Activated CD4-positive, CD25-positive, alpha-beta regulatory T cell treated with anti-CD3 and anti-CD28 coated beads, Interleukin-2, amount 50 U/mL, for 16 hours (primary cell): ENCODE data around the gene CCL23.
"Not testable (repeated sequence)": the region's sequence is repeated elsewhere in the genome, so short reads cannot be mapped to it uniquely, and the experiment has no call there.

Experiments used
- DNase-seq: peaks from one replicate; pipeline ENCODE4 v3.0.0-alpha.2; 2020; ENCODE audit warnings: low read depth, low spot score

Gene CCL23

DNA sequence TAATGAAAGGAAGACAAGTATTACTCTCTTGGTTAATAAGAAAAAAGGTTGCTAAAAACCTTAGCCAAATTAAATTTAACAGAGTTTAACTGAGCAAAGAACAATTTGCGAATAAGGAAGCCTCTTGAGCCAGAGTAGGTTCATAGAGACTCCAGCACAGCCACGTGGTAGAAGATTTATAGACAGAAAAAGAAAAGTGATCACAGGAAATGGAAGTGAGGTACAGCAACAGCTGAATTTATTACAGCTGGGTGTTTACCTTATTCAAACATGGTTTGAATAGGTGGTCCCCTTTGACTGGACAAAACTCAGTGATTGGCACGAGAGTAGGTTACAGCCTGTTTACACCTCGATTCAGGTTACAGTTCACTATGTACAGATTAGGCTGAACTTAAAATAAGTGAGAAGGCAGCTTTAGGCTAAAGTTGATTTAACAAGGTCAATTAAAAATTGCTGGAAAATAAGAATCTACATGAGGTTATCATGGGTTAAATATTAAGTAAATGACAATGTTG lies 13.1 kb downstream of the CCL23 start:
- DNase-seq, result no peak

DNA sequence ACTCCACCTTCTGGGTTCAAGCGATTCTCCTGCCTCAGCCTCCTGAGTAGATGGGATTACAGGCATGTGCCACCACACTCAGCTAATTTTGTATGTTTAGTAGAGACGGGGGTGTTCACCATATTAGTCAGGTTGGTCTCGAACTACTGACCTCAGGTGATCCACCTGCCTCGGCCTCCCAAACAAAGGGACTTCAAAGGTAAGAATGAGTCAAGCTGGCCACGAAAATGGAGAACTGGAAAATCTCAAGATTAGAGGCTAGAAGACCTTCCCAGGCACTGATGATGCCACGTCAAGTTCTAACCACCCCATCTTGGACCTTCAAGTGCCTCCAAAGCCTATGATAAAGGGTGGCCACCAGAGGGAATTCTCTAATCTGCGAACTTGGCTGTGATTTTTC lies 15.1 kb downstream of the CCL23 start:
- no peak for DNase-seq

DNA sequence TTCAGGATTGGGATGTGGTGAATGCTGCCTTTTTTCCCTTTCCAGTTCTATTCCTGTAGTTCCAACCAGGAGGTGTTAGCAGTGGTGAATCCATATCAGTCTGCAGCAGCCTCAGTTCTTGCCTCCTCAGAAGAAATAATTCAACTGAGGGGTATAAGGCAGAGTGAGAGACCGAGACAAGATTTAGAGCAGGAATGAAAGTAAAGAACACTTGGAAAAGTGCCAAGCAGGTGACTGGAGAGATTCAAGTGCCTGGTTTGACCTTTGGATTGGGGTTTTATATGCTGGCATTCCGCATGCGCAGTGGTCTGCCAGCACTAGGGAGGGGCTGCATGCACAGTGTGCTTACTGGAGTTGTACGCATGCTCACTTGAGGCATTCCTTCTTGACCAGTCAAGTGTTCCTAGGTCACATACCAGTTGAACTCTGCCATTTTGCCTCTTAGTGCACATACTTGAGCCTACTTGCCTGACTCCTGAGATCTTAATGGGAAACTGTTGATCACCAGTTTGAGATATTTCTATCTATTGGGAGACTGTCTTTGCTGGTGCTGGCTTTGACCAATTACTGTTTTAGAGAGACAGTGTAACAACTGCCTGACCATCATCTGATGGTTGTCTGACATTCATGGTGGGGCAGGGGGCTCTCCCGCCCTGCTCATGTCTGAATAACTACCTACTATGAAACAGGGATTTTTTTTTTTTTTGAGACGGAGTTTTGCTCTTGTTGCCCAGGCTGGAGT lies 15.7 kb downstream of the CCL23 start:
- no peak for DNase-seq

DNA sequence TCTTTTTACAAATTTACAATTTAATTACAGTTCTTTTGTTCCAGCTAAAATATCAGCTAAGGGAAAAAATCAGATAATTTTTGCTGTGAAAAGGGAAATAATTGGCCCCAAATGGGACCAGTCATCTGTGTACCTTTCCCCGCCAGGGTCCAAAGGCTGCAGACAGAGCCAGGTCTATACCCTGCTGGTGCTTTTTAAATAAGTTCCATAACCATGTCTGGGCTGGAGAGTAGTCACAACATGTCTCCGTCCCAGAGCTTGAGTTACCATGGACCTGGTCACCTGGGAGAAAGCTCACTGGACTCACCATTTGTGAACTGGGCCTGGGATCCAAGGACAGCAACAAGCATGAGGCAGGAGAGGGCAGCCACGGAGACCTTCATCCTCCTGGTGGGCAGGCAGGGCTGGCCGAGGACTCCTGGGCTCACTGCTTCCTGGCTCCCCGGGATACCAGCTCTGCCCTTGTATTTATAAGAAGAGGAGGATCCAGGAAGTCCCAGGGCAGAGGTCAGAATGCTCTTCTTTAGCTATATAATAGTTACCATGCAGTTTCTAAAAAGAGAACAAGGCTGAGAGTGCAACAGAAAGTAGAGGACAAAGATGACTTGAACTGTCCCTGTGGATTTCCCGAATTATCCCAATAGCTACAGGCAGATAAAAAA lies 16.5 kb downstream of the CCL23 start, which contains the start of gene CCL15:
TSS of gene CCL15 (minus strand) at position 444 of the 662 bp plus-strand sequence. CDS start at position 383, 61 bp downstream.
- DNase-seq, result no peak

DNA sequence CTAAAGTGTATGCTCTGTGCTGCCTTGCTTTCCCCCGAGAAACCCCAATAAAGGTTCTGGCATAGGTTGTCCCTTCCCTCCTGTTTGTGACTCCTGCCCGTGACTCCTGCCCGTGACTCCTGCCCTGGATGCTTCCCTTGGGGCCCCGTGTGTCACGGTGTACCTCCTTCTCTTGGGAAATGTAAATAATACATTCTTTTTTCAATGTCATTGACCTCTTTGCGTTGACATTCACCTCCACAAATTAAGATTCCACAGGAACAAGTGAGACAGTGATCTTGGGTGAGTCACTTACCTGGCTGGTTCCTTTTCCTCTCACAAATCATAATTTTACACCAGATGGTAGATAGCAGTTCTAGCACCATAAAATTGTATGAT lies 17.1 kb downstream of the CCL23 start:
- no peak for DNase-seq

DNA sequence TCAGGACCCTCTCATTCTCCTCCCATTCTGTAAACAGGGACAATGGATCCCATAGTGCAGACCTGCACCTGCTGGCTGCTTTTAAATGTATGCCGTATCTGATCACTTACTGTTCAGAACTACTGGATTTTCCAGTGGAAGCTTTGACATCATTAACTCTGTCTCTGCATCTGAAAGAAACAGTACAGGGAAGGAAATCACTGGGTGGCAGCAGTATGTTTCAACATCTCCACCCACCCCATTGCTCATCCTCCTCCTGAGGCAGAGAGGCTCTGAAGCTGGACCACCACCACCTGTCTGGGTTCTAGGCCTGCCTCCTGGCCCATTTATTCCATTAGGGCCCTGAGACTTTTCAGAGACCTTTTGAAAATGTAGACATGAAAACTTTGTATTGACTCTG lies 19.0 kb downstream of the CCL23 start:
- DNase-seq, result no peak

DNA sequence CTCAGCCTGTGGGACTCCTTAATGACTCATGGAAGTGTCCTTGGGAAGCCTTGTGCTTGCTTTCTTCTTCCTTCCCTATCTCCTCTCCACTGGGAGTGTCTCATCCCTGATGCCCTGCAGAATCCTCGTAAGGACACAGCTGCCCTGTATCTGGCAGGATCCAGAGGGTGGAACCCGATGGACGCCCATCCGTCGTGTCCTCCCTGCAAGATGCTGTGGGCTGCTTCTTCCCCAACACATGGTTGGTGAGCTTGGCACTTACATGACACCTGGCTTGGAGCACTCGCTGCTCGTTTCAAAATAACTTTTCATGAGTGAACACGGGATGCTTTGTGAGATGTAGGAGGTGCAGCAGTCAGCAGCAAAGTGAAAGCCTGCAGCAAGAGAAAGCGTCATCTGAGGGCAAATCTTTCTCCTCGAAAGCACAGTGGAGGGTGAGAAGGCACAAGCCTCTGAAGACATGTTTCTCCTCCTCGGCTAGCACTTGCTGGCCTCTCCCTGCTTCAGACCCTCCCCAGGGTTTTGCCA lies 19.7 kb downstream of the CCL23 start:
- no peak for DNase-seq

DNA sequence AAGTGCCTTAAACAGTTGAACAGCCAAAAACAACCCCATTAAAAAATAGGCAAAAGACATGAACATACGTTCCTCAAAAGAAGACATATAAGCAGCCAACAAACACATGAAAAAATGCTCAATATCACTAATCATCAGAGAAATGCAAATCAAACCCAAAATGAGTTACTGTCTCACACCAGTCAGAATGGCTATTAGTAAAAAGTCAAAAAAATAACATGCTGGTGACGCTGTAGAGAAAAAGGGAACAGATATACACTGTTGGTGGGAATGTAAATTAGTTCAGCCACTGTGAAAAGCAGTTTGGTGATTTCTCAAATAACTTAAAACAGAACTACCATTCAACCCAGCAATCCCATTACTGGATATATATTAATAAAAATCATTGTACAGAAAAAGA lies 22.4 kb downstream of the CCL23 start:
- not testable (repeated sequence) for DNase-seq

DNA sequence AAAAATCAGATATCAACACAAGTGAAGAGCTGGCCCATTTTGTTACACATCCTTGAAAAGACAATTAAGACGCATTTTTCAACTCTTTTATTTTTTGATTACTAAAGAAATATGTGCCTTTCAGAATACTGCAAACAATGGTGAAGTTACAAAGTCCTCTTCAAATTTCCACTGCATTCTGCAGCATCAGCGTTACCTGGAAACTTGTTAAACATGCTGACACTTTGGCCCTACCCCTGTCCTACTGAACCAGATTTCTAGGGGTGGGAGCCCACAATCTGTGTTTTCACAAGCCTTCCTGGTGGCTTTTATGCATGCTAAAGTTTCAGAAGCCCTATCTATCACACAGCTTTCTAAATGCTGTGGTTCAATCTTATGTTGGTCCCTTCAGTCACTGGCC lies 26.7 kb downstream of the CCL23 start:
- DNase-seq, result no peak

DNA sequence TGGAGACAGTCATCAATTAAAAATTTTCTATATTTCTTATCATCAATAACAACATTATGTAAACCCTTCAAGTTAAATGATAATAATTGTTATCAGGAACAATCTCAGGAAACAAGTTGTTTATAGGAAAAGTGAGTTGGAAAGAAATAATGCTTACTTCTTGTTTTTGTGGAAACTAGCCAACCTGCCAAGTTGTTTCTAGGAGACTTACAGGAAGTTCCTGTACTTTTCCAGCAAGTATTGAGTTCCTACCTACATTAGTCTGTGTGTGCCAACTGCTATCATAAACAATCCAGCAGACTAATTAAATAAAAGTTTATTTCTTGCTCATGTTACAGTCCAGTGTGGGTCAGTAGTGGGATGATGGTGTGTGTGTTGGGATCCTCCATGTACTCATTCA lies 29.6 kb downstream of the CCL23 start:
- no peak for DNase-seq

DNA sequence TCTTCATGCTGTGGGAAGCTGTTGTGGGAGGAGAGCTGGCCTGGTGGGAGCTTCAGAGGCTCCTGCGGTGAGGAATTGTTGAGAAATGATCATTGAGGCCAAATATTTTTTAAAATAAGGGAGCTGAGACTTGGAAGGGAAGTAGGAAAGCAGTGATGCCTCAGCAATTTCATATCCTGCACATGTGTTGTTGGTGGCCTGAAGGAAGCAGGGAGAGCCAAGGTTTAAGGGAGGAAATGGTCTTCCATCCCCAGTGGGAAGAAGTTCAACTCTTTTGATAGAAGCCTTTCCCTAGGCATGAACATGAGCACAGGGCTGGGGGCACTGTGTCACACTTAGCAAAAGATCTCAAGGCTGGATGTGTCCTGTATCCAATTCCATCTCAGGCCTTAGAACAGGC lies 31.1 kb downstream of the CCL23 start, which contains the start of gene CCL14:
TSS of gene CCL14 (minus strand) at position 87 of the 400 bp plus-strand sequence. CDS start at position 7, 80 bp downstream.
- no peak for DNase-seq

DNA sequence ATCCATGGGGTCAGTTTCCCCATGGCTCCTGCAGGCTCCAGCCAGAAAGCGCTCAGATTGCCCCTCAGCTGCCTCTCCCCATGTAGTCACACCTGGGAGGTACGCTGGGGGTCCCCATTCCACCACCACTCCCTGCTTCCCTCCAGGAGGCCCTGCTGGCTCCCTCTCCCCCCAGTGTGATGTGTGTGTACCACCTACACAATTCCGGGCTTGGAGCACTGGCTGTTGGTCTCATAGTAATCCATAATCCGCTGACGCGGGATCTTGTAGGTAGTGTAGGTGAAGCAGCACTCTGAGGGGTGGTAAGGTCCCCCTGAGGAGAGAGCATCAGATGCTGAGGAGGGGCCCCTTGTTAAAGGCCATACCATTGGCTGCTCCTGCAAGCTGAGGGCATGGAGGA lies 33.6 kb downstream of the CCL23 start:
- DNase-seq, result no peak

DNA sequence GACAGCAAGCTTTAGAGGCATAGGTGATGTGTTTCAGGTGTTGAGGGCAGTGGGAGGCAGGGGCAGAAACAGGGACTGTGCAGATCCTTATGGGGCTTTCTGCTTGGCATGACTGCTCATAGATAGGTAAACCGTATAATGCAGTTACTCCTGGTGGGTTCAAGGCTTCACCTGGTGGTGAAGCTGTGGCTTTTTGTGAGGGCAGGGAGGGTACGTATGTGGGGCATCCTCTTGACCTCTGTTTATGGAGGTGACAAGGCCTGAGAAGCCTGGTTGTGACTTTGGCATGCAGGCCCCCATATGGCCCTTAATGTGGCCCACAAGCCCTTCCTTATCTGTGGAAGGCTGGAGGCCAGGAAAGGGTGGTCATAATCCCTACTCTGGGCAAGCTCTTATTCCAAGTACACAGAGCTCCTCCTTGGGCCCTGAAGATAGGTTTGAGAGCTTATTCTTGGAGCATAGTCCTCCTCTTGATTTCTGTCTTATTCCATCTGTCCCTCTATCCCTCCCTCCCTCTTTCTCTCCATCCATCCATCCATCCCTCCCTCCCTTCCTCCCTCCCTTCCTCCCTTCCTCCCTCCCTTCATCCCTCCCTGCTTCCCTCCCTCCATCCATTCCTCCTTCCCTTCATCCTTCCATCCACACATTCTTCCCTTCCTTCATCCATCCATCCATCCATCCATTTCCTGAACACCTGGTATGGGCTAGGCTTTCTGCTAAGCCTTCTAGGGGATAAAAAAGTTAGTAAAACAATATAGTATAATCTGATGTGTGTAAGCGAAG lies 35.2 kb downstream of the CCL23 start:
- DNase-seq, result no peak

DNA sequence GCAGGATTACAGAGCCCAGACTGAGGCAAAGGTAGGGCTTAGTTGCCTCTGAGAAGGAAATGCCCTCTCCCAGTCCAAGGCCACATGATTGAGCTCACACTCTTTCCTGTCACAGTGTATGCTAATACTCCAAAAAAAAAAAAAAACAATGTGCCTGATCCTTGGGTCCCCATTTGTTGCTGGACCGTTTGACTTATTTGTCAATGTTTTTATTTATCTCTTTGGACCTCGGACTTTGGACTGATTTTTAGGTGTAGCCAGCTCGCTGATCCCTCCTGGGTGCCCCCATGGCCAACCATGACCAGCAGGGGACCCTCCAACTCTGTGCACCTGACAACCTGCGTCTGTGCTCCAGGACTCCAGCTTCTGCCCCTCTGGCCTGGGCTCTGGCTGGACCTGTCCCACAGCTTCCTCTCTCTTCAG lies 35.9 kb downstream of the CCL23 start:
- no peak for DNase-seq

DNA sequence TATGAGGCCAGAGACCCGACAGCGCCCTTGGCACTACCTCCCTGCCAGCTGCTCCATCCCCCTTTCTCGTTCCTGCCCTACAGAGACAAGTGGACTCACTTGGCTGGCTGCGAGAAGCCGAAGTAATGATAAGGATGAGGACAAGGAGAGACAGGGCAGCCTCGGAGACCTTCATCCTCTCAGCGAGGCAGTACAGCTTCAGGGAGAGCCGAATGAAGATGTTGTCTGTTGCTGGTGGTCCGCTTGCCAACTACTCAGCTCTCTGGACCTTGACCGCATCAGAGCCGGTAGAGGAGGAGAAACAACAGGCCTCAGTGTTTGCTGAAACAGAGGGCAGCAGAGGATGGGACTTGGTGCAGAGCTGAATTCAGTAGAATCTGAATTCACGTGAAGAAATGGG lies 36.5 kb downstream of the CCL23 start, which contains the start of gene CCL16:
TSS of gene CCL16 (minus strand) at position 252 of the 400 bp plus-strand sequence. CDS start at position 175, 77 bp downstream.
- DNase-seq, result no peak

DNA sequence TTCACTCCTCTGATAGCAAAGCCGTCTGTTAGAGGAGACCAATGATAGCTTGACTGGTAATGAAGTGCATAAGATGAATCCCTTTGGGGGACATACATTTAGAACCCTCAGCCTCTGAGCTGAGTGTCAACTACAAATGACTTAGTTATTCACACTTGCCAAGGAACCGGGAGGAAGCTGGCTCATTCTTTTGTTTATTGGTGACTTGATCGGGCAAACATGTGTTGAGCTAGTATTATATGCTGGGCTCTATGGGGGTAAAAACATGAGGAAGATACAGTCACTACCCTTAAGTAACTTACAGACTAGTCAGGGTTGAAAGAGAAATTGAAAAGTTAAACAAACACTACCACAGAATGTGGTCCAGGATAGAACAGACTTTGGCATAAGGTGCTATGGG lies 39.4 kb downstream of the CCL23 start:
- no peak for DNase-seq

DNA sequence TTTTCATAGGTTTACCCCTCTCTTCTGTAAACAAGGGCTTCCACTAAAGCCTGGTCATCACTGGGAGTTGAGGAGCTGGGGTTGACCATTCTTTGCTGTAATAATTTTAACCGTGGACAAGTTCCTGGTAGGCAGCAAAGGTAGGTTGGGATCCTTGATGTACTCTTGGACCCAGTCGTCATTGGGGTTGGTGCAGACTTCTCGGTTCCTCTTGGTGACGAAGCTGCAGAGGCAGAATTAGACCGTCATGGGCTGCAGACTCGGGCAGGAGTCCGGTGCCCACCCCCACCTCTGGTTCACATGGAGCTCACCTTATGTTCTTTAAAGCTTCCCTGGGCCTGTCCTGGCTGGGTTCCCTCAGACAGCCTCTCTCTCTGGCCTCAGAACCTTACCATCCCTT lies 40.3 kb downstream of the CCL23 start:
- DNase-seq, result no peak

DNA sequence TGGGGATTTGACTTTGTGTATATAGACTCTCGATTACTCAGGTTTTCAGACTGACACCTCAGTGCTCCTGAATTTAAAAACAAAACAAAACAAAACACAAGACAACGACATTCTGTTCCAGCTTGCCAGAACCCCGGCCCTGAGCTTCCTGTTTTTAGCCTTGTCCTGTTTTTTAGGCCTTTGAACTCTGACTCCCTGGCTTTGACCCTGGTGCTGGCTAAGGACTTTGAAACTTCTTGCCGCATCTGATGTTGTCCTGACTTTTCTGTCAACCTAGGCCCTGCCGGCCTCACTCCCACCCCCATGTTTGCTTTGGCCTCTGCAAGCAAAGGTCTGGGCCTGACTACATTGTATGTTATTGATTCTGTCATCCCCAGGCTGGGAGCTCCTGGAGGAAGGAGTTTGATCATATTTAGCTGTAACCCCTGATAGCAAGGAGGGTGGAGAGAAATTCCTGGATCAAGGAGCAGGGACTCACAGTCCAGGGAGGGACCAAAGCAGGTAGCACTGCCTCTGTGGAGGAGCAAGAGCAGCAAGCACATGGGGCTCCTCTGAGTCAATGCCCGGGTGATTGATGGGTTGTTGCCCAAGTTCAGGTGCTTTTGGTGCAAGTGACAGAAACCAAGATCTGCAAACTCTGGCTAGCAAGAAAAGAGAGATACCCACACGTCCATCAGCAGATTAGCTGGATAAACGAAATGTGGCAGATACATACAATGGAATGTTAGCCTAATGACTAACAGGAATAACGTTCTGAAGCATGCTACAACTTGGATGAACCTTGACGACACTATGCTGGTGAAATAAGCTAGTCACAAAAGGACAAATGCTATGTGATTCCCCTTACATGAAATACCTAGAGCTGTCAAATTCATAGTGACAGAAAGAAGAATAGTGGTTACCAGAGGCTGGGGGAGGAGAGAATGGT lies 44.2 kb downstream of the CCL23 start:
- no peak for DNase-seq

DNA sequence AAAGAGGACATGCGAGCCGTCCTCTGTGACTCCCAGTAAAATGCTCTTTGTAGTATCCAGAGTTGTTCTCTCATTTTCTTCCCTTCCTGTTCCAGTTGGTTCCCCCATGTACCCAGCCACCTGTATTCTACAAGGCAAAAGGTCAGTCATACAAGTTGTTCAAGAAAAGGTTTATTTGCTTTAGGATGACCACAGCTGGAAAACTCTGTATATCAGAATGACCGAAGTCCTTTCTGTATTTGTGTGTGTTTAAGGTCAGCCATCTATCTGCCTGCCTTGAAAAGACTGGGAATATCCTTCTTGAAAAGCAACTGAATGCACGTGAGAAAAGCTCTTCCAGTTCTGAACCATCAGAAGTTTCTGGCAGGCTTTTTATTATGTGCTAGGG lies 44.8 kb downstream of the CCL23 start:
- no peak for DNase-seq

DNA sequence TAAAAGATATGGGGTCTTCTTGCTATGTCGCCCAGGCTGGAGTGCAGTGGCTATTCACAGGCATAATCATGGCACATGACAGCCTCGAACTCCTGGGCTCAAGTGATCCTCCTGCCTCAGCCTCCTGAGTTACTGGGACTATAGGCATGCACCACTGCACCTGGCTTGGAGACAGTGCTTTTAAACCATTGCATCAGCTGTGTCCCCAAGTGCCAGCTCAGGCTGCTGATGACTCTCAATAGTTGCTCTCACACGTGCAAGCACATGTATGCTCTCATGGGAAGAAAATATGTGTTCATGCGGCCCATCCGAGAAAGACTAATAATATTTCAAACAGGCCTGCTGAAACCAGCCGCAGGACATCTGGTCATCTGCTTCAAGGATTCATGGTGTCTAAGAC lies 45.2 kb downstream of the CCL23 start:
- DNase-seq, result no peak

DNA sequence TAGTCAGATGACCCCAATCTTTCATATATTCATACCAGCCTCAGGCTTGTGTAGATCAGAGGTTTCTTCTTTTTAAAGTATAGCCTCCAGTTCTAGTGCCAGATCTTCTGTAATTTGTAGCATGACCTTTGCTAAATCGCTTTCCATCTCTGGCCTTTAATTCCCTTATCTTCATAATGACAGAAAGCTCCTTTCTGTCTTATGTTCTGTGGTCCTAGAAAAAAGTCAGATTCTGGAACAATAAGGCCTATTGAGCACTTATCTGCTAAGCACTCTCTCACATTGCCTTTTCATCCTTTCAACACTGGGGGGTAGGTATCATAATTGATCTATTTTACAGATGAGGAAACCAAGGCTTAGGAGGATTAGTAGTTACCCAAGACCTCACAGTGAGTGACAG lies 45.7 kb downstream of the CCL23 start:
- DNase-seq, result no peak
